VCaP (cell line): ENCODE data around the gene CCDC47.

ENCODE experiments used
- H3K27ac ChIP-seq: fragments of 450-650 bp; 2 replicates; pipeline ENCODE4 v1.5.1; 2017
- TF ChIP-seq, protein P1 (sequence below): fragments of 450-650 bp; conservative IDR thresholded peaks from 2 replicates; pipeline ENCODE4 v1.5.1; 2017; ENCODE audit warnings: mild to moderate bottlenecking, moderate library complexity

CCDC47 gene

DNA sequence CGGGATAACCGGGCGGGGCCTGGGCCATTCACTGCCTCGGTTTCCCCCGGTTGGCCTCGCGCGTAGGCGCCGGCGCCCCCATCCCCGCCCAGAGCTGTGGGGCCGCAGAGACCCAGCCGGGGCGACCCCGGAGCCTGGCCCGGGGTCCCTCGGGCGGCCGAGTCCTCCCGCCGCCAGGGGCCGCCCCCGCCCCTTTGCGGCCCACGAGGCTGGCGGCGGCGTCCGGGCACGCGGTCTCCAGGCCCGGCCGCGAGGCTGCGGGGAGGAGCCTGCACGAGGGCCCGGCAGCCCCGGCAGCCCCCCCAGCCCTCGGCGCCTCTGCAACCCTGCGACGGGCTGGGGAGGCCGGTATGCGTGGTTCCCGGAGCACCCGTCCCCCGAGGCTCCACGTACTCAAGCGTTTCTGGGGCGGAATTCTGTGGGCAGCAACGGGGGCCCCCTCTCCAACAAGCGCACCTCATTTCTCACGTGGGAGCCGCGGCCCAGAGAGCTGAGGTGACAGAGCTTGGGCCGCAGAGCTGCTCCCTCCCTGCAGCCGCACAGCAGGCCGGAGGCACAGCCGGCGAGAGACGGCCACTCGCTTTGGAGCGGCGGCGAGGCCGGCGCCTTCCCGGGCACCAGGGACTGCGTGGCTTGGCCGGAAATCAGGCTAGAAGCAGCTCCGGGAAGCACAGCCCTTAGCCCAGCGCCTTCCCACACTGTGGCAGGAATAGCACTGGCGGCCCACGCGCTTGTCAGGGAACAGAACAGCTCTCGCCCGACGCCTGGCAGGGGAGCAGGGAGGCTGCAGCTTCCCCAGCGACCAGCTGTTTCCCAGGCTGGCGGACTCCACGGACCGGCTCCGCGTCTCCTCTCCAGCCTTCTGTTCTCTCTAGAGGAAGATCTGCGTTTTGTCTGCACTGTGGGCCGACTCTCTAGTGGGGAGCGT lies 72.6 kb downstream of the CCDC47 start:
- H3K27ac ChIP-seq = peak overlapping the region; percentile 62; the same call in 1 of the 2 replicates
- TF ChIP-seq, protein P1, sequence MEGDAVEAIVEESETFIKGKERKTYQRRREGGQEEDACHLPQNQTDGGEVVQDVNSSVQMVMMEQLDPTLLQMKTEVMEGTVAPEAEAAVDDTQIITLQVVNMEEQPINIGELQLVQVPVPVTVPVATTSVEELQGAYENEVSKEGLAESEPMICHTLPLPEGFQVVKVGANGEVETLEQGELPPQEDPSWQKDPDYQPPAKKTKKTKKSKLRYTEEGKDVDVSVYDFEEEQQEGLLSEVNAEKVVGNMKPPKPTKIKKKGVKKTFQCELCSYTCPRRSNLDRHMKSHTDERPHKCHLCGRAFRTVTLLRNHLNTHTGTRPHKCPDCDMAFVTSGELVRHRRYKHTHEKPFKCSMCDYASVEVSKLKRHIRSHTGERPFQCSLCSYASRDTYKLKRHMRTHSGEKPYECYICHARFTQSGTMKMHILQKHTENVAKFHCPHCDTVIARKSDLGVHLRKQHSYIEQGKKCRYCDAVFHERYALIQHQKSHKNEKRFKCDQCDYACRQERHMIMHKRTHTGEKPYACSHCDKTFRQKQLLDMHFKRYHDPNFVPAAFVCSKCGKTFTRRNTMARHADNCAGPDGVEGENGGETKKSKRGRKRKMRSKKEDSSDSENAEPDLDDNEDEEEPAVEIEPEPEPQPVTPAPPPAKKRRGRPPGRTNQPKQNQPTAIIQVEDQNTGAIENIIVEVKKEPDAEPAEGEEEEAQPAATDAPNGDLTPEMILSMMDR = peak; percentile 21; the same call in 1 of the 2 replicates

DNA sequence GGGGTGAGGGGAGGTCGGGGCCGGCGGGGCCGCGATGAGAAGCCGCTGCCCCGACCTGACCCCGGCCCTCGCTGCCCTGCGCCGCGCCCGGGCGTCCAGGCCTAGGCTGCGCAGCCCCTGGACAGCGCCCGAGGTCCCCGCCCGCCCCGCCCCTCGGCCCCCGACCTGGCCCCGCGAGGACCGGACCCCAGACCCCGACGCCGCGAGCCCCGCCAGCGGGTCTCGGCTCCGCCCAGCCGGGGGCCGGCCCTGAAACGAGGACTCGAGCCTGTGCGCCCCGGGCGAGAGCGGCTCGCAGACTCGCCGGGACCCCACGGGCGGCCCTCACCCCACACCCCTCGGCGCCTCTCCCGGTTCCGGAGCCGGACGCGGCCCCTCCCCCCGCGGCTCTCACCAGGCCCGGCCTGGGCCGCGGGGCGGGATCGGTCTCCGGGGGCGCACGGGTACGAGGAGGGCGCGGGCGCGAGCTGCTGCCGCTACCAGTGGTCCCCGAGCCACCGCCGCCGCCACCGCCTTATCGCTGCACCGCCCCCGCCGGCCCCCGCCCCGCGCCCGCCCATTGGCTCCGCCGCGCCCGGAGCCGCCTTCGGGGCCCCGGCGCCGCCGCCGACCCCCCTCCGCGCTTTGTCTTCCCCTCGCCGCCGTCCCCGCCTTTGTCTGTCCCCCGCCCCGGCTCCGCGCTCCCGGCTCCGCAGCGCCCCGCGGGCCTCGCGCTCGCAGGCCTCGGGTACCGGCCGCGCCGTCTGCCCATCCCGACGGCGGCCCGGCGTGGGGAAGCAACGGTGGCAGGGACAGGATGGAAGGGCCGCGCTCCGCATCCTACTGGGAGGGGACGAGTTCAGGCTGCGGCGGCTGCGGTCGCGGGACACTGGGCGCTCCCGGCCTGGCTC lies 73.5 kb downstream of the CCDC47 start, which contains the start of gene LIMD2:
Gene LIMD2, minus strand, starts transcription at position 488 of the 890 bp plus-strand sequence. CDS start 827 bp downstream, outside the sequence.
- TF ChIP-seq, protein P1 = no peak
- peak within 1 kb of the TSS; percentile 62; the same call in 1 of the 2 replicates for H3K27ac ChIP-seq

DNA sequence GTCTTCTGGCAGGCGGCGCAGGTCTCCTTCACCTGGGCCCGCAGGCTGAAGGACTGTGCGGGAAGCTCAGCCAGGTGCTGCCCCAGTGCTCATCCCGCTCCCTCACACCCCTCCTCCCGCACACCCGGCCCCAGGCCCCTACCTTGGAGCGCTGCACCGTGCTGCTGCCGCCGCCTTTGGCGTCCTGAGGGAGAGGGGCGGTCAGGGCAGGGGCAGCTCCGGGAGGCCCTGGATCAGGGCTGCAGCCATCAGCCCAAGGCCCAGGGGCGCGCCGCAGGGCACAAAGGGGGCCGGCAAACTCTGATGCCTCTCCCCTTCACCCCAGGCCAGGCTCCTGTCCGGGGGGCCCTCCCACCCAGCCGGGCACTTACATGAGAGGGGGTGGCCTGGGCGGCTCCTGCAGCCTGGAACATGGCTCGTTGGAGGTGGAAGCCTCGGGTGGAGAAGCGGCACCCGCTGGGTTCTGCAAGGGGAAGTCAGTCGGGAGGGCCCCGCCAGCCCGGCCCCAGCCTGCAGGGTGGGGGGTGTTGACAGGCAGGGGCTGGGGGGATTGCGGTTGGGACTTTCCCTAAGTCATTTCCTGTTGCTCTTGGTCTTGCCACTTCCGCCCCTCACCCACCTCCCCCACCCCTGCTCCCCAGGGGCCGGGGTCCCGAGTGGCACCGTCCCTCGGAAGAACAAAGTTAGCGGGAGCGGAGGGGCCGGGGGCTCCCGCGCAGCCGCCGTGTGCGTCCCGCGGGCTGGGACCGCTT lies 74.3 kb downstream of the CCDC47 start:
- TF ChIP-seq, protein P1 = no peak
- peak overlapping the region; percentile 62; the same call in 1 of the 2 replicates for H3K27ac ChIP-seq

DNA sequence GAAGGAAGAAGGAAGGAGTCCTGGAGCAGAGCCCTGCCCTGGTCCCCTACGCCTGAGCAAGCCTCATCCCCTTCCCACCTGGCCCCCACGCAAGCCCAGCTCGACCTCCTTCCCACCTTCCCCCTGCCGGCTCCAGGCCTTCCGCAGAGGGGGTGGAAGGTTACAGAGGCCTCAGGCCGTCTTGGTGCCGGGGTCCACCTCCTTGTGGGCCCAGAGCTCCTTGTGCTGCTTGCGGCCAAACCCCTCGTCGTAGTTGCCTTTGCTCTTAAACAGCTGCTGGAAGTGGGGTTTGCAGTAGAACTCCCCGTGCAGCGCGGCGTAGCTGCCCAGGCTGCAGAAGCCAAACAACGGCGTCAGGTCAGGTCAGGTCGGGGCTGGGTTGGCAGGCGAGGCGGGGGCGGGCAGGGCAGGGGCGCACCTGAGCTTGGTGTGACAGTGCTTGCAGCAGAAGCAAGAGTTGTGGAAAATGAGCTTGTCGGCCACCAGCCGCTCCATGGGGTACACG lies 75.0 kb downstream of the CCDC47 start:
- TF ChIP-seq, protein P1 = no peak
- H3K27ac ChIP-seq = no peak overlapping the region

DNA sequence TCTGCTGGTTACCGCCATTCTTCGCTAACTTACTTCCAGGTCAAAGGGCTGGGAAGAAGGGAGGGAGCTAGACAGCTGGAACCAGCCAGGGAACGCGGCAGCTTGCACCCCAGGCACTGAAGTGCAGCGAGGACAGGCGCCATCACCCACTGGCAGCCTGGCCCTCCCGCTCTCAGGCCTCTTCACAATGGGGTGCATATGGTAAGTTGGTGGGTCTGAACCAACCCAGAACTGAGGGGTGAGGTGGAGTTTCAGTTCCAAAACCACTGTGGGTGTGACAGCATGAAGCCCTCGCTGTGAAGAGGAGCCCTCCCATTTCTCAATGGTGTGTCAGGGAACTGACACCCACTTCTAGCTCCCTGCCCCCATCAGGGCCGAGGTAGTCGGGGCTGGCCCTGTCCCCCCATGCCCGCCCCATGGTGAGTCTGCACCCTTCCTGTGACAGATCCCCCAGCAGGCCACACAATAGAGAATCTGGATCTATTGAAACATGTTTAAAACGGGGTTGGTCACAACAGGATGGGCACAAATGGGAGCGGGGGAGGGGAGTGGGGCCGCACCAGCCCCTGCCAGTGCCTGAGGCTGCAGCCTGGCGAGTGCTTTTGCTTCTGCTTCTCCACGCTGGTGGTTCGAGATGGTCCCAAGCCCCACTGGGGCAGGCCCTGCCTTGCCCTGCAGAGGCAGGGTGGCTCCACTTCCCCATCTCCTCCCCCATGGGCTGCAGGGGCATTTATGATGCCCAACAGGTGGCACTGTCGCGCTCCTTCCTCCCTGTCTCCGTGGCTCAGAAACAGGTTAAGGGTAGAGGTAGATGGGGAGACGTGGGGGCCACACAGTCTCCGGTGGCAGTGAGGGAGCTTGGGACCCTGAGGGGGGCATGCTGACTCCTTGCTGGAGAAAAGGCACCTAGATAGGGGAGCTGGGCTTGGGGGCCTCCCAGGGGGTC lies 75.8 kb downstream of the CCDC47 start:
- no peak overlapping the region for H3K27ac ChIP-seq
- TF ChIP-seq, protein P1 = peak; percentile 77

DNA sequence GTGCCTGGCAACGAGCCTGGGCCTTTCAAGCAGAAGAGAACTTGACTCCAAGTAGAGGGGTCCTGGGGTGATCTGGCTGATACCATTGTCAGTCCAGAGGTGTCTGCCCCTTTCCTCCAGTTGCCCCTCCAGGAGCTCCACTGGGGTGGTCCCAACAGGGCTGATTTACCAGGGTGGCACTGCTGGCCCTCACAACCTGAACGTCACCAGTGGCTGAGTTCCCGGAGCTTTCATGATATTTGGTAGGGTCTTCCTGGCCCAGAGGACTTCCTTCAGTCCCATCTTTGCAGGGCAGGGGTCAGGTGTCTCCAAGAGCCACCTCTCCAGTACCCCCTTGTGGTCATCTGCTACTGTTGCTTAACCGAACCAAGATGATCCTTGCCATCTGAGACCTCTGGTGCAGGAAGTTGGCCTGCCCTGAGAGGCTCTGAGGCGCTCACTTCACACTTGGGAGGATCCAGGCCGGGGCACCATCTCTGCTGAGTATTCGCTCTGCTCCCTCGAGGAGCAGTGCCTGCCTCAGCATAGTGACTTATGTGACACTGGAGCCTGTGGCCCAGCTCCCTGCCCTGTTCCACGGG lies 76.9 kb downstream of the CCDC47 start:
- H3K27ac ChIP-seq = no peak overlapping the region
- TF ChIP-seq, protein P1 = peak; percentile 48; the same call in 1 of the 2 replicates
